ENCODE data around the gene CNTN1.
"Not testable (repeated sequence)": the region's sequence is repeated elsewhere in the genome, so short reads cannot be mapped to it uniquely, and the experiment has no call there.

The CNTN1 gene

DNA sequence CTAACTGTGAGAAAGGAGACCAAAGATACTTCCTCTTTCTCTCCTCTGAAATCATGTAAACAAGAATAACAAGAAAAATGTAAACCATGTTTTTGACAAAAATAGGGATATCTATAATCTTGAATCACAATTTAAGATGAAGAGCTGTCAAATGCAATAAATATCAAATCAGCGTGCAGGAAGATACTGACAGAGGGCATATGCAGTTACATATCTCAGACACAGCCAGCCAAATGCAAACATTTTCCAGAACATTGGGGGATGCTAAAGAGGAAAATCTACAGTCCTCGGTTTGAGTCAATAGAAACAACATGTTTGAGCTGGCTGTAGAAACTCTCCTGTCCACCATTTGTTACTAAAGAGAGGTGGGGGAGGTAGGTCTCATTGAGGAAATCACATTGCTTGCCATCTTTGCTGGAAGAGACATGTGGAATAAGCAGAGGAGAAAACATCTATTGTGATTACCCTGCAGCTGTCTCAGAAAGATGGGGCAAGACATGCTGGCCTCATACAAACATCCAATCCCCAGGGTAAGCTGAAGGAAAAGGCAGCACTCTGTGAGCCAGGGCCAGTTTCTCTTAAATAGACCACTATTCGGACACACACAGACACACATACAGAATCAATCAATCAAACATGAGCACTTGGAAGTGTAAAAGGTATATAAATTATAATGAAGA, 43.5 kb downstream of the CNTN1 start:
- Histone ChIP-seq H3K4me1 (ENCODE audit: insufficient read depth, low read length) (no peaks in the 10 kb centered on the region), H3K27me3 (ENCODE audit: insufficient read depth, low read length, poor library complexity) (no peaks in the 10 kb centered on the region)
- DNase-seq, result no peak

GRCh38 chr12:40737416-40737815, 45.2 kb downstream of the CNTN1 start:
- H3K79me2 ChIP-seq (ENCODE audit: insufficient read depth, low read length); H3K9ac ChIP-seq (ENCODE audit: low read depth, low read length); H3K36me3 ChIP-seq (ENCODE audit: insufficient read depth, low read length); H3K4me1 ChIP-seq (ENCODE audit: insufficient read depth, low read length); H2AFZ ChIP-seq (ENCODE audit: low read depth, low read length); ATAC-seq (ENCODE audit: insufficient read depth, low read depth); H3K27me3 ChIP-seq (ENCODE audit: insufficient read depth, low read length, poor library complexity); H4K20me1 ChIP-seq (ENCODE audit: insufficient read depth, low read length); DNase-seq; H3K4me2 ChIP-seq (ENCODE audit: insufficient read depth, low read length); H3K4me3 ChIP-seq (ENCODE audit: low read depth in 1 of 2, low read length in 2 of 2); H3K9me3 ChIP-seq (ENCODE audit: insufficient read depth, low read length, severe bottlenecking); H3K27ac ChIP-seq (ENCODE audit: low read length): not testable (repeated sequence)

More for the DNA sequence above, 43.5 kb downstream of the CNTN1 start:
- Histone ChIP-seq H3K36me3 (ENCODE audit: insufficient read depth, low read length) (no peaks in the 10 kb centered on the region), H3K4me3 (ENCODE audit: low read depth in 1 of 2, low read length in 2 of 2) (no peak overlapping the region), H4K20me1 (ENCODE audit: insufficient read depth, low read length) (no peaks in the 10 kb centered on the region), H3K79me2 (ENCODE audit: insufficient read depth, low read length) (no peaks in the 10 kb centered on the region), H2AFZ (ENCODE audit: low read depth, low read length) (no peak overlapping the region), H3K9ac (ENCODE audit: low read depth, low read length) (no peak overlapping the region), H3K27ac (ENCODE audit: low read length) (no peak overlapping the region), H3K9me3 (ENCODE audit: insufficient read depth, low read length, severe bottlenecking) (no peaks in the 10 kb centered on the region), H3K4me2 (ENCODE audit: insufficient read depth, low read length) (no peak overlapping the region)
- ATAC-seq (ENCODE audit: insufficient read depth, low read depth), result no peak
- TF ChIP-seq, protein P1, sequence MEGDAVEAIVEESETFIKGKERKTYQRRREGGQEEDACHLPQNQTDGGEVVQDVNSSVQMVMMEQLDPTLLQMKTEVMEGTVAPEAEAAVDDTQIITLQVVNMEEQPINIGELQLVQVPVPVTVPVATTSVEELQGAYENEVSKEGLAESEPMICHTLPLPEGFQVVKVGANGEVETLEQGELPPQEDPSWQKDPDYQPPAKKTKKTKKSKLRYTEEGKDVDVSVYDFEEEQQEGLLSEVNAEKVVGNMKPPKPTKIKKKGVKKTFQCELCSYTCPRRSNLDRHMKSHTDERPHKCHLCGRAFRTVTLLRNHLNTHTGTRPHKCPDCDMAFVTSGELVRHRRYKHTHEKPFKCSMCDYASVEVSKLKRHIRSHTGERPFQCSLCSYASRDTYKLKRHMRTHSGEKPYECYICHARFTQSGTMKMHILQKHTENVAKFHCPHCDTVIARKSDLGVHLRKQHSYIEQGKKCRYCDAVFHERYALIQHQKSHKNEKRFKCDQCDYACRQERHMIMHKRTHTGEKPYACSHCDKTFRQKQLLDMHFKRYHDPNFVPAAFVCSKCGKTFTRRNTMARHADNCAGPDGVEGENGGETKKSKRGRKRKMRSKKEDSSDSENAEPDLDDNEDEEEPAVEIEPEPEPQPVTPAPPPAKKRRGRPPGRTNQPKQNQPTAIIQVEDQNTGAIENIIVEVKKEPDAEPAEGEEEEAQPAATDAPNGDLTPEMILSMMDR (IDR thresholded peaks at IDR 0.05; ENCODE audit: borderline replicate concordance, extremely low read depth, low read length, poor library complexity, severe bottlenecking), result no peak
- no peak for TF ChIP-seq EZH2 (IDR thresholded peaks at IDR 0.05; ENCODE audit: borderline replicate concordance, low read depth, low read length, severe bottlenecking)

- no peaks in the 10 kb centered on the region for H3K36me3 ChIP-seq (ENCODE audit: insufficient read depth, low read length)
- no peaks in the 10 kb centered on the region for H3K4me1 ChIP-seq (ENCODE audit: insufficient read depth, low read length)
- H3K9ac ChIP-seq (ENCODE audit: low read depth, low read length), result no peak overlapping the region
- no peak for TF ChIP-seq EZH2 (IDR thresholded peaks at IDR 0.05; ENCODE audit: borderline replicate concordance, low read depth, low read length, severe bottlenecking)
- TF ChIP-seq, protein P1 (IDR thresholded peaks at IDR 0.05; ENCODE audit: borderline replicate concordance, extremely low read depth, low read length, poor library complexity, severe bottlenecking), result no peak
- H3K4me3 ChIP-seq (ENCODE audit: low read depth in 1 of 2, low read length in 2 of 2), result no peak overlapping the region
- no peaks in the 10 kb centered on the region for H3K9me3 ChIP-seq (ENCODE audit: insufficient read depth, low read length, severe bottlenecking)
- H2AFZ ChIP-seq (ENCODE audit: low read depth, low read length), result no peak overlapping the region
- H3K4me2 ChIP-seq (ENCODE audit: insufficient read depth, low read length), result no peak overlapping the region
- no peaks in the 10 kb centered on the region for H3K27me3 ChIP-seq (ENCODE audit: insufficient read depth, low read length, poor library complexity)
- no peaks in the 10 kb centered on the region for H4K20me1 ChIP-seq (ENCODE audit: insufficient read depth, low read length)
- ATAC-seq (ENCODE audit: insufficient read depth, low read depth), result no peak
- no peaks in the 10 kb centered on the region for H3K79me2 ChIP-seq (ENCODE audit: insufficient read depth, low read length)
- no peak for DNase-seq
- no peak overlapping the region for H3K27ac ChIP-seq (ENCODE audit: low read length)
These were observed 46.6 kb downstream of the CNTN1 start for GRCh38 chr12:40738856-40739255.

GRCh38 chr12:40742041-40742440, 49.8 kb downstream of the CNTN1 start:
- no peaks in the 10 kb centered on the region for H3K36me3 ChIP-seq (ENCODE audit: insufficient read depth, low read length)
- H2AFZ ChIP-seq (ENCODE audit: low read depth, low read length), result no peak overlapping the region
- no peaks in the 10 kb centered on the region for H3K4me1 ChIP-seq (ENCODE audit: insufficient read depth, low read length)
- no peak for ATAC-seq (ENCODE audit: insufficient read depth, low read depth)
- TF ChIP-seq, protein P1 (IDR thresholded peaks at IDR 0.05; ENCODE audit: borderline replicate concordance, extremely low read depth, low read length, poor library complexity, severe bottlenecking), result no peak
- no peak for TF ChIP-seq EZH2 (IDR thresholded peaks at IDR 0.05; ENCODE audit: borderline replicate concordance, low read depth, low read length, severe bottlenecking)
- no peak overlapping the region for H3K9ac ChIP-seq (ENCODE audit: low read depth, low read length)
- H3K27ac ChIP-seq (ENCODE audit: low read length), result no peak overlapping the region
- no peaks in the 10 kb centered on the region for H4K20me1 ChIP-seq (ENCODE audit: insufficient read depth, low read length)
- DNase-seq, result no peak
- no peaks in the 10 kb centered on the region for H3K9me3 ChIP-seq (ENCODE audit: insufficient read depth, low read length, severe bottlenecking)
- no peak overlapping the region for H3K4me3 ChIP-seq (ENCODE audit: low read depth in 1 of 2, low read length in 2 of 2)
- no peak overlapping the region for H3K4me2 ChIP-seq (ENCODE audit: insufficient read depth, low read length)
- no peaks in the 10 kb centered on the region for H3K79me2 ChIP-seq (ENCODE audit: insufficient read depth, low read length)
- no peaks in the 10 kb centered on the region for H3K27me3 ChIP-seq (ENCODE audit: insufficient read depth, low read length, poor library complexity)

Measured in DND-41 (cell line).